OCI-LY3 (cell line): ENCODE measurements around the gene SPG7.

ENCODE experiments used
- EZH2phosphoT487 ChIP-seq: fragments of 200-600 bp; shearing (Covaris generic); IDR thresholded peaks from 2 replicates; pipeline ENCODE4 v1.6.1; 2018; ENCODE audit warnings: antibody characterized with exemption, mixed run types, low read depth
- TF ChIP-seq, protein P1 (sequence below): fragments of 200-600, 300-600 bp; sonication (generic); IDR thresholded peaks from 2 replicates; pipeline ENCODE4 v1.5.1; 2014; ENCODE audit warnings: antibody characterized with exemption, low read length, low read depth

DNA sequence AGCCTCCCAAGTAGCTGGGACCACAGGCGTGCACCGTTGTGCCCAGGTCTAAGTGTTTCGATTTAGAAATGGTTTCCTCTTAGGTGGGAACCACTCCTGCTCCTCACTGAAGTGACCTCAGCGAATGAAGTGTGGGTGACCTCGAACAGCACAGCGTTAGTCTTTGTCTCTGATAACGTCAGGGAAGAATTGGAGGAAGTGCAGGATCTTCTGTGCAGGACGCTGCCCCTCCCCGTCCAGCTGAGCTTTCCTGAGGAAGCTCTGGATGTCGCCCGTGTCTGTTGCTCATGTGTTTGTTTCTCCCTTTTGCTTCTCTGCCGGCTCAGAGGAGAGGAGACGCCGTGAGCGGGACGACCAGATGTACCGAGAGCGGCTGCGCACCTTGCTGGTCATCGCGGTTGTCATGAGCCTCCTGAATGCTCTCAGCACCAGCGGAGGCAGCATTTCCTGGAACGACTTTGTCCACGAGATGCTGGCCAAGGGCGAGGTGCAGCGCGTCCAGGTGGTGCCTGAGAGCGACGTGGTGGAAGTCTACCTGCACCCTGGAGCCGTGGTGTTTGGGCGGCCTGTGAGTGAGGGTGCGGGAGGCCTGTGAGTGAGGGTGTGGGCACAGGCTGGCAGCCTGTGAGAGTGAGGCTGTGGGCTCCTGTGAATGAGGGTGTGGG lies 15.6 kb downstream of the SPG7 start:
- TF ChIP-seq, protein P1, sequence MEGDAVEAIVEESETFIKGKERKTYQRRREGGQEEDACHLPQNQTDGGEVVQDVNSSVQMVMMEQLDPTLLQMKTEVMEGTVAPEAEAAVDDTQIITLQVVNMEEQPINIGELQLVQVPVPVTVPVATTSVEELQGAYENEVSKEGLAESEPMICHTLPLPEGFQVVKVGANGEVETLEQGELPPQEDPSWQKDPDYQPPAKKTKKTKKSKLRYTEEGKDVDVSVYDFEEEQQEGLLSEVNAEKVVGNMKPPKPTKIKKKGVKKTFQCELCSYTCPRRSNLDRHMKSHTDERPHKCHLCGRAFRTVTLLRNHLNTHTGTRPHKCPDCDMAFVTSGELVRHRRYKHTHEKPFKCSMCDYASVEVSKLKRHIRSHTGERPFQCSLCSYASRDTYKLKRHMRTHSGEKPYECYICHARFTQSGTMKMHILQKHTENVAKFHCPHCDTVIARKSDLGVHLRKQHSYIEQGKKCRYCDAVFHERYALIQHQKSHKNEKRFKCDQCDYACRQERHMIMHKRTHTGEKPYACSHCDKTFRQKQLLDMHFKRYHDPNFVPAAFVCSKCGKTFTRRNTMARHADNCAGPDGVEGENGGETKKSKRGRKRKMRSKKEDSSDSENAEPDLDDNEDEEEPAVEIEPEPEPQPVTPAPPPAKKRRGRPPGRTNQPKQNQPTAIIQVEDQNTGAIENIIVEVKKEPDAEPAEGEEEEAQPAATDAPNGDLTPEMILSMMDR = no peak
- no peak for TF ChIP-seq EZH2phosphoT487
